HG02571 (cell line): ENCODE measurements around the gene NFIX.
A peak's percentile ranks its signal among the peaks of the same experiment; 100 is the strongest.

Experiments used
- ATAC-seq: cut with Tn5 transposase; IDR thresholded peaks from one replicate; pipeline ENCODE4 v1.9.1; 2021; ENCODE audit warnings: mild to moderate bottlenecking, moderate library complexity; ENCODE audit not compliant: unreplicated experiment

NFIX gene

GRCh38 chr19:13053238-13053637 is 58.0 kb downstream of the NFIX start:
- no peak for ATAC-seq

GRCh38 chr19:13053761-13054625 is 58.7 kb downstream of the NFIX start:
- ATAC-seq = no peak

- no peak for ATAC-seq
These were observed 59.4 kb downstream of the NFIX start for GRCh38 chr19:13054626-13055212.

- ATAC-seq = no peak
These were observed 60.2 kb downstream of the NFIX start for GRCh38 chr19:13055213-13056051.

DNA sequence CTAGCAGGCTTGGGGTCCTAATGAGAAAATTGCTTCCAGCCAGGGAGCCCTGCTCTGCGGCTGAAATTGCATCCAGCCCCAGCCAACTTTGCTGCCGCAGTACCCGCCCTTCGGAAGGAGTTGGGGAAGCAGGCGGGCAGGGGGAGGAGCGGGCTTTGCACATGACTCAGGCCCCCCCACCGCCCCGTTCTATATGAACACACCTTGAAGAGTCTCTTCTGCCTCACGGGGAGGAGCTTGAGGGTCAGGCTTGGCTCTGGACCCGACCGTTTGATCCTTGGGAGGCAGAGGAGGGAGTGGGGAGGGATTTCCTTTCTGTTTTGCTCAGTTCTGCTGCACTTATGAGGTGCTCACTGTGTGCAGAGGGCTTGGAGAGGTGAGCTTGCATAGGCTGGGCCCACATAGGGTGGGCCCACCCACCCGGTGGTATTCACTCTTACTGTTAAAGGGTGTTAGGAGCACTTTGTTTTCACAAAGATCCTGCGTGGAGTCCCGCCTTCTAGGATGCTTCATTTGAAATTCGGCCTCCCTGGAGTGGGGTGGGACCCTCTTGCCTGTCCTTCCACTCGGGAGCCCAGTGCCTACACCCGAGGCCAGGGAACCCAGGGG is 60.9 kb downstream of the NFIX start:
- no peak for ATAC-seq

DNA sequence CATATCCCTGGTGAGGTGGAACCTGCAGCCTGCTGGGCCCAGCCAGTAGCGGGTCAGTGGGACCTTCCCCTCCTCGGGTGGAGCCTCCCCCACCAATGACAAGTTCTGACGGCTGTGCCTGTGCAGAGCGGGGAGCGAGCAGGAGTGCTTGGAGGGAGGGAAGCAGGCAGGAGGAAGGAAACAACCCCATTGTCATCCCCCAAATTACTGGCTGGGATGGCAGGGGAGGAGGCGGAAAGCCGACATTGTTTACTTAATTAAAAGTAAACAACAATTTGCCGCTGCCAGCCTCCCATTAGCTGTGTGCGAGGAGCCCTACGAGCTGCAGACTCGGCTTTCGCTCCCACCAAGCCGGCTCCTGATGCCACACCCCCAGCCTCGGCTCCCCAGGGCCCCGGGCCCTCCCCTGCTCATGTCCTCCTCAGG is 61.9 kb downstream of the NFIX start:
- ATAC-seq = no peak

DNA sequence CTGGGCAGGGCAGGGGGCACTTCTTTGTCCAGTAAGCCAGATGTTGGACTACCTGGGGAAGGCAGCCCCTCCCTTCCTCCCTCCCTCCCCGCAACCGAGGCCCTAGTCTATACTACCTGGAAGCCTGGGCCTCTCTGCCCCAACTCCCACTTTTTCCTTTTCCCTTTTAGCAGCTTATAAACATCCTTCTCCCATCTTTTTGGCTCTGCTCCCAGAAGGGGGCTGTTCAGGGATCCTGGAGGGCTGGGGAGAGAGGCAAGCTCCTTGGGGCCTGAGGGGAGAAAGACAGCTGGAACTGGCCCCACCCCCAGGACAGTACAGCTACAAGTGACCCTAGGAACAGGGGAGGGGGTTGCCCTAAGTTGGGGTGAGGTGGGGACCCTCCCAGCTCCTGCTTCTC is 62.5 kb downstream of the NFIX start:
- ATAC-seq = no peak

DNA sequence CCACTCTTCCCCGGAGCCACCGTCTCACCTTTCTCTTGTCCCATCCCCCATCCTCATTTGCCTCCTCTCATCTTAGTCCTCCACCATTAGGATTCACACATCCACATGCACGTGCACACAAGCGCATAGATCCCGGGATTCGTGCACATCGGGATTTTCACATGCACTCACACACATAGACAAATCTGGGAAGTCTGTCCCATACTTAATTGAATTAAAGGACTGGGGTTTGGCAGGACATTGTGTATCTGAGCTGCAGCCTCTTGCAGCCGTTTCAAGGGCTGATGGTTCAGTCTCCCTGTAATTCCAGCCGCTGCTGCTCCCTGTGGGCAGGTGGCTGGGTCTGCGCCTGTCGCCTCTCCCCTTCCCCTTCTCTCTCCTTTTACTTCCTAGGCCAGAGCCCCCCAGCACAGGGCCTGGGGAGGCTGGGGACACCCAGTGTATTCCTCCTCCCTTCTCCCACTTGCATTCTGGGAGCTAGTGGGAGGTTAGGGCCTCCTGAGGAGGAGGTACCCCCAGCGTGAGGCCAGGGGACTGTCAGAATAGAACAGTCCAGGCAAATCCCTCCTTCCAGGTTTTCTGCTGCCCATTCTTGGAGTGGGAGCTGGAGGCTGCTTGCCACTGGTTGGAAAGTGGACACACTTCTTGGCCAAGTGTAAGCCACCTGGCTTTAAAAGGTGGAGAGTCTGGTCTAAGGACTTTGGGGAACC is 63.8 kb downstream of the NFIX start:
- no peak for ATAC-seq

DNA sequence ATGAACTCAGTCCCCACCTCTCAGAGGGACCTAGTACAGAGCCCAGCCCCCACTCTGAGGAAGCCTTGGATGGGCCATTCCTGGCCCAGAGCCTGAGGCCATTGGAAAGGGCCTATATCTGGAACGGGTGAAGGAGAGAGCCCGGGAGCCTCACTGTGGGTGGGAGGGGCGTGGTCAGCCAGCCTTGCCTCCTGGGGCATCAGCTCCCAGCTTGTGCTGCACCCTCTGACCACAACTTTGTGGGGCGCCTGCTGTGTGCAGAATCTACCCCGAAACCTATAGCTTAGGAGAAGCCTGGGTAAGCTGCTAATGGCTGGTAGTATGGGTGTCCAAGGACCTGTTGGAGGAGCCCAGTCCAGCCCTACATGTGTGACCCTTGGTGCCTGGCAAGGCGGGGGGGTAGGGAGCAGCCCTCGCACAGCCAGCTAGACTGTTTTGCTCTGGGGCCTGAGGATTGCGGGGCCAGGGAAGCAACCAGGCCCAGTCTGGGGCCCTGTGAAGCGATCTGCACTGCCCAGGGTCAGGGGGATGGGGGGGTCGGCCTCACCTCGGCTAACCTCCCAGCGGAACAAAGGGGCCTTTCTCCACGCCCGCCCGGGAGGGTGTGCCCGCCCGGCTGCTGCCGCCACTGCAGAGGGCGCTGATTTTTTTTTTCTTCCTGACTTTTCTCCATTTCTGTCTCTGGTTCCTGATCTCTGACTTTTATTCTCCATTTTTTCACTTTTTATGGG is 65.1 kb downstream of the NFIX start:
- ATAC-seq = no peak

- peak; percentile 60 for ATAC-seq
These were observed 66.0 kb downstream of the NFIX start for GRCh38 chr19:13060964-13061927.

DNA sequence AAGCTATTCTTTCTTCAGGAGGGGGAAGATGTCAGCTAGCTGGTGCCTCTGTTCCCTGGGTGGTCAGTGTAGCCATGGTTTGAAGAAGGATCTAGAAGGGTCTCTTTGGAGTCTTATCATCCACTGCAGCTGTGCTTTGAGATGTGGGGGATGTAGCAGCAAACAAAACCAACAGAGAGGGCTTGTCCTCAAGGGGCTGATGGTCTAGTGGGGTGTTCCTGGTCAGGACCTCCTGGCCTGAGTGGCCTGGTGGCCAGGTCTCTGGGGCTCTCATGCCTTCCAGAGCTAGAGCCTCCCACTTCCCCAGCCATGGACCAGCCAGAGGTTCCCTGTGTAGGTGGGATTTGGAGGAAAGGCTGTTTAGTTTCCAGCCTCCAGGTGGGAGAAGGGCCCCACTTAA is 67.0 kb downstream of the NFIX start:
- no peak for ATAC-seq

- ATAC-seq = no peak
These were observed 68.3 kb downstream of the NFIX start for GRCh38 chr19:13063461-13064091.

- ATAC-seq = no peak
These were observed 68.8 kb downstream of the NFIX start for GRCh38 chr19:13064092-13064489.

DNA sequence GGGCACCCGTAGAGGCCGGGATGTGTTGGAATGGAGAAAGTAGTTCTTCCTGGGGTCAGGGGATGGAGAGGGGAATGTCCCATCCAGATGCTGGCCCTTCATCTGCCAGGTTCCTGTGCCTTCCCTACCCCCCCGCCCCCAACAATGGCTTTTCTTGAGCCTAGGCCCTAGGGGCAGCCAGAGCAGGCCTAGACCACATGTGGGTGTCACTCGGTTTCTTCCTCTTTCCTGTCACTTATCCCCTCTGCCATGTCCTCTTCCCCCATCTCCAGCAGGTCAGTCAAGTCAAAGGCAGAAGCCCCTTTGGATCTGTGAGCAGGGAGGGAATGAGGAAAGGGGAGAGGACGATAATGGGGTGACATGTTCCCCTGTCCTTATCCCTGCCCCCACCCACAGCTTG is 71.0 kb downstream of the NFIX start:
- ATAC-seq = no peak

- no peak for ATAC-seq
These were observed 71.9 kb downstream of the NFIX start for GRCh38 chr19:13066933-13067807.

GRCh38 chr19:13068085-13068846 is 73.0 kb downstream of the NFIX start:
- ATAC-seq = no peak
